ENCODE measurements around the gene SOX18.

SOX18 gene

DNA sequence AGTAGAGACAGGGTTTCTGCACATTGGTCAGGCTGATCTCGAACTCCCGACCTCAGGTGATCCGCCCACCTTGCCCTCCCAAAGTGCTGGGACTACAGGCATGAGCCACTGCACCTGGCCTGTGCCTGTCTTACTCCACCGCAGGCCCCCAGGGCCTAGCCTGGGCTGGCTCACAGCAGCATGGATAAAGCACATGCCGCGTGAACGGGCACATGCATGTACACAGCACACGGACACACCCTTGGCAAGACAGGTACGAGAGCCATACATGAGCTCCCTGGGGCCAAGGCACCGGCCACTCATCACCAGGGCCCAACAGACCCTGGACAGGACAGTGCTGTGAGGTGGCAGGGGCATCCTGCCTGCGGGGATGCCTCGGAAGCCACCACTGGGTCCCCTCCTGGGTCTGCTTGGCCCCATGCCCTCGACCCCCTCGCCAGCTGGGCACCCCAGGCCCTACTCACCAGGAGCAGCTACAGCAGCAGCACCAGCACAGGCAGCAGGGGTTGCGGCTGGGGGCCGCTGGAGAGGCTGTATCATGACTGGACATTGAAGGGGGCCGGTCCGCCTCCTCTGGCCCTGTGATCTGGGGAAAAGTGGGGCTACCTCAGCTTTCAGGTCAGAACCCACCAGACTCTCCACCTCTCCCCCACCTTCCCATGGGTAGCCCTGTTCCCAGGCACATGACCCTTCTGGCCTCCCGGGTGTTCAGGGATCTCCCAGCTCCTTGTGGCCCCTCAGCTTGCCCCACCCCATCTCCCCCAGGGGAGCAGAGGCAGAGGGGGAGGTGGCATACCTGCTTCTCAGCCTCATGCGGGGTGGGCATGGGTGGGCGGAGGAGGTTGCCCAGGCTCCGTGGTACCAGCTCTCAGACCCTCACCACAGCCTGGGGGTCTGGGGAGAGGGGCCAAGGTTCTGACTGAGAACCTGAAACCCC is 26.9 kb upstream of the SOX18 start:
- H3K4me3 ChIP-seq (ENCODE audit: low read length): no peak overlapping the region
- DNase-seq (ENCODE audit: low read depth): no peak
- TF ChIP-seq, protein P1, sequence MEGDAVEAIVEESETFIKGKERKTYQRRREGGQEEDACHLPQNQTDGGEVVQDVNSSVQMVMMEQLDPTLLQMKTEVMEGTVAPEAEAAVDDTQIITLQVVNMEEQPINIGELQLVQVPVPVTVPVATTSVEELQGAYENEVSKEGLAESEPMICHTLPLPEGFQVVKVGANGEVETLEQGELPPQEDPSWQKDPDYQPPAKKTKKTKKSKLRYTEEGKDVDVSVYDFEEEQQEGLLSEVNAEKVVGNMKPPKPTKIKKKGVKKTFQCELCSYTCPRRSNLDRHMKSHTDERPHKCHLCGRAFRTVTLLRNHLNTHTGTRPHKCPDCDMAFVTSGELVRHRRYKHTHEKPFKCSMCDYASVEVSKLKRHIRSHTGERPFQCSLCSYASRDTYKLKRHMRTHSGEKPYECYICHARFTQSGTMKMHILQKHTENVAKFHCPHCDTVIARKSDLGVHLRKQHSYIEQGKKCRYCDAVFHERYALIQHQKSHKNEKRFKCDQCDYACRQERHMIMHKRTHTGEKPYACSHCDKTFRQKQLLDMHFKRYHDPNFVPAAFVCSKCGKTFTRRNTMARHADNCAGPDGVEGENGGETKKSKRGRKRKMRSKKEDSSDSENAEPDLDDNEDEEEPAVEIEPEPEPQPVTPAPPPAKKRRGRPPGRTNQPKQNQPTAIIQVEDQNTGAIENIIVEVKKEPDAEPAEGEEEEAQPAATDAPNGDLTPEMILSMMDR (conservative IDR thresholded peaks at IDR 0.05; ENCODE audit: low read length): no peak

DNA sequence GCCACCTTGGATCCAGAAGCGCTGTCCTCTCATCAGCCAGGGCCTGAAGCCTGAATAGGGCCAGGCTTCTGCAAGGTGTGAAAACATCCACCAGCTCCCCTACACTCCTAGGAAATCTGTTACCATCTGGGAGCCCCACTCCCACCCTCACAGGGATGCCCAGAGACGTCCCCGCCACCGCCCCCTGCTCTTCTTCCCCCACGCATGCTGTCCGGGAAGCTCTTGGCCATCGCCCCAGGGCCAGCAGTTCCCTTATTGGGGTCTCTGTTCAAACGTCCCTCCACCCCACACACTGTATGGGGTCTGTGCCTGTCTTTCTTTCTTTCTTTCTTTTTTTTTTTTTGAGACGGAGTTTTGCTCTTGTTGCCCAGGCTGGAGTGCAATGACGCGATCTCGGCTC is 26.1 kb upstream of the SOX18 start:
- TF ChIP-seq, protein P1 (conservative IDR thresholded peaks at IDR 0.05; ENCODE audit: low read length): no peak
- DNase-seq (ENCODE audit: low read depth): no peak
- no peak overlapping the region for H3K4me3 ChIP-seq (ENCODE audit: low read length)

DNA sequence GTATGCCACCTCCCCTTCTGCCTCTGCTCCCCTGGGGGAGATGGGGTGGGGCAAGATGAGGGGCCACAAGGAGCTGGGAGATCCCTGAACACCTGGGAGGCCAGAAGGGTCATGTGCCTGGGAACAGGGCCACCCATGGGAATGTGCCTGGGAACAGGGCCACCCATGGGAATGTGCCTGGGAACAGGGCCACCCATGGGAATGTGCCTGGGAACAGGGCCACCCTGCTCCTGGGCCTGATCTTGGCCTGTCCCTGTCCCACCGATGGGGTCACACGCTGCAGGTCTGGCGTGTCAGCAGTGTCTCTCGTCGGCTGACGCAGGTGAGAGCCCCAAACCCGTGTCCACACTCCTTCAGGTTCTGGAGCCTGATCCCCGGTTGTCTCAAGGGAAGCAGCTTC is 25.5 kb upstream of the SOX18 start:
- H3K4me3 ChIP-seq (ENCODE audit: low read length): no peak overlapping the region
- DNase-seq (ENCODE audit: low read depth): no peak
- TF ChIP-seq, protein P1 (conservative IDR thresholded peaks at IDR 0.05; ENCODE audit: low read length): no peak

DNA sequence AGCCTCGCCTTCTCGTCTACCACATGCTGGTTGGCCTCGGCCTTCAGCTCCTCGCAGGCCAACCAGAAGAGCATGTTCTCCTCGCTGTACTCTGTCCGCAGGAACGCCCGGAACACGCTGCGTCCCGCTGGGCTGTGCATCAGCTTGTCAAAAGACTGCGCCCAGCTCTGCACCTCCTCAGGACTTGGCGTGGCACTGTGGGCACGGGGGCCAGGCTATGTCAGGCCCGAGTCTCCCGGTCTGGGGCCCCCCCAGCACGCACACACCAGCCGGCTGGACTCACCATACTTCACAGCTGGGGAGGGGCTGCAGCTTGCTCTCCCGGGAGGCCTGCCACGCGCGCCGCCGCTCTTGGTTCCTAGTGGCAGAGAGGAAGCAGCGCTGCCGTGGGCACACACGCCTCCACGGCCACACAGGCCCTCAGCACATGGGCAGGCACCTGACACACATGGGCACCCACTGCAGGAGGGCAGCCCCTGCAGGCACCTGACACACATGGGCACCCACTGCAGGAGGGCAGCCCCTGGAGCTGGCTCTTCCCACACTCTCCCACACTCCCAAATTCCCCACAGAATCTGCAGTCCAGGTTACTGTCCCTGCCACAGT is 24.8 kb upstream of the SOX18 start:
- TF ChIP-seq, protein P1 (conservative IDR thresholded peaks at IDR 0.05; ENCODE audit: low read length): no peak
- DNase-seq (ENCODE audit: low read depth): no peak
- H3K4me3 ChIP-seq (ENCODE audit: low read length): no peak overlapping the region

DNA sequence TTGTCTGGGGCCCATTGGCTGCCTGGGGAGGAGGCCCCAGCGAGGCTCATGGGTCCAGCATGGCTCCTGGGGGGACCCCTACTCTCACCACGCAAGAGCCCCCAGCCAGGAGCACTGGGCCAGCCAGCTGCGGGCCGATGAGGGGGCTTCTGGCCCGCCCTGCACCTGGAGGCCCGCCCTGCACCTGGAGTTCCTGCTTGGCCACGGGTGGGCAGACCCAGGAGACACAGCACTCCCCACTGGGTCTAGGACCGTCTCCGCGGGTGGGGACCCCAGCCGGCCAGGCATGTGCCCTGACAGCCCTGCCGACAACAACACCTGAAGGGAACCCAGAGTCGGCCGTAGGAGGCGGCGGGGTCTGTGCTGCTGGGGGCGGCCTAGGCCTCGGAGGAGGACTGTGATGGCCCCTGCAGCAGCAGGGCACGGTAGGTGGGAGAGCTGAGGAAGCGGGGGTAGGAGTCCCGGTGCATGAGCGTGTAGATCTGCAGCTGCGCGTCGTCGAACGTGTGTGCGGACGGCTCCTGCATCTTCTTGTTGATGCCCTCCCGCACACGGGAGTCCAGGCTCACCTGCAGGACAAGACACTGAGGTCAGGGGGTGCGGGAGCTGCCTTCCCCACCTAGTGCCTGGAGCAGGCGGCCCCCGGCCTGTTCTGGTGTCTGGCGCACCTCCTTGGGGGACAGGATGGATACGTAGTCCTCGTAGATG is 24.2 kb upstream of the SOX18 start:
- TF ChIP-seq, protein P1 (conservative IDR thresholded peaks at IDR 0.05; ENCODE audit: low read length): no peak
- no peak overlapping the region for H3K4me3 ChIP-seq (ENCODE audit: low read length)
- DNase-seq (ENCODE audit: low read depth): no peak

- H3K4me3 ChIP-seq (ENCODE audit: low read length): no peak overlapping the region
- no peak for DNase-seq (ENCODE audit: low read depth)
- TF ChIP-seq, protein P1 (conservative IDR thresholded peaks at IDR 0.05; ENCODE audit: low read length): no peak
Measured at GRCh38 chr20:64072498-64073063, 23.1 kb upstream of the SOX18 start.

All from AG10803 (cell line).